HepG2 (cell line): Measurements from ENCODE around the gene DAPK1.

Experiments used
- BRCA1 ChIP-seq: sonication (generic); formaldehyde crosslinking; IDR thresholded peaks from 2 replicates; pipeline ENCODE4 v1.4.0; 2020; ENCODE audit warnings: missing genetic modification reagents
- POLR2AphosphoS5 ChIP-seq: IDR thresholded peaks from 2 replicates; pipeline ENCODE4 v1.6.1; 2012; ENCODE audit warnings: low read depth, low read length
- RAD21 ChIP-seq: fragments of 450-650 bp; formaldehyde crosslinking; IDR thresholded peaks from 2 replicates; pipeline ENCODE4 v1.5.0; 2020; ENCODE audit warnings: mild to moderate bottlenecking

DNA sequence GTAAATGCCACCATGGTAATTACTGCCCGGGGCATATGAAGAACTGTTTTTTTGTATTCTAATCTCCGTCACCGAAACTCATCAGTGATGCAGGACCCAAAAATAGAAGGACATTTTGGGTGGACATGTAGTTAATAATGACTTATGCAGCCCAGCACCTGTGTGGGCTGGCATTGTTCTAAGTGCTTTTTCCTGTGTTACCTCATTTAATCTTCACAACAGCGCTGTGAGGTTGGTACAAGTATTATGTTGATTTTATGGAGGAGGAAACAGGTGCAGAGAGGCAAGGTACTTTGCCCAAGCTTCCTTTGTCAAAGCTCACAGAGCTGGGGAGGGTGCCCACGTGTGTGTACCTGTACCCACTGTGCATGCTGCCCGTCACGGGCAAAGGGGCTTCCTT is 58.4 kb downstream of the DAPK1 start:
- TF ChIP-seq BRCA1 (CRISPR knock-in tag) (no peak), POLR2AphosphoS5 (no peak), RAD21 (CRISPR knock-in tag) (no peak)
